GM23338 (cell line): Measurements from ENCODE around the gene SCRT2. TPM values are rescaled to one million over a fixed set of nuclear protein-coding genes. Genes with fewer than 3 reads are reported as not detected.

Source experiments
- ATAC-seq: fragments of 200-7000 bp; cut with Tn5 transposase; 3 replicates; pipeline ENCODE4 v1.9.1; 2020
- DNase-seq: peaks from one replicate; pipeline ENCODE4 v3.0.0-alpha.2; 2015; ENCODE audit warnings: low spot score
- H2AFZ ChIP-seq: fragments of 200-600 bp; sonication (generic); 2 replicates; pipeline ENCODE4 v1.8.0; 2016; ENCODE audit warnings: antibody characterized with exemption, mild to moderate bottlenecking, moderate library complexity
- H3F3A ChIP-seq: fragments of 200-600 bp; sonication (generic); replicated peaks from 2 replicates; pipeline ENCODE4 v1.8.0; 2017; ENCODE audit warnings: antibody characterized with exemption, mixed run types, low read depth
- H3K27ac ChIP-seq: fragments of 200-600 bp; sonication (generic); 2 replicates; pipeline ENCODE4 v1.6.1; 2016; ENCODE audit warnings: low read depth
- H3K27me3 ChIP-seq: fragments of 200-600 bp; sonication (generic); 2 replicates; pipeline ENCODE4 v1.8.0; 2016; ENCODE audit warnings: mild to moderate bottlenecking, mixed run types, moderate library complexity; ENCODE audit not compliant: insufficient read depth
- H3K36me3 ChIP-seq: fragments of 200-600 bp; sonication (generic); 2 replicates; pipeline ENCODE4 v1.8.0; 2016; ENCODE audit warnings: mild to moderate bottlenecking; ENCODE audit not compliant: insufficient read depth
- H3K4me1 ChIP-seq: fragments of 200-600 bp; sonication (generic); 2 replicates; pipeline ENCODE4 v1.8.0; 2016; ENCODE audit warnings: mild to moderate bottlenecking, moderate library complexity; ENCODE audit not compliant: insufficient read depth
- H3K4me2 ChIP-seq: fragments of 200-600 bp; sonication (generic); 2 replicates; pipeline ENCODE4 v1.7.1; 2017; ENCODE audit warnings: mixed run types
- H3K4me3 ChIP-seq: fragments of 200-600 bp; sonication (generic); 2 replicates; pipeline ENCODE4 v1.6.1; 2016; ENCODE audit warnings: mixed run types
- H3K79me2 ChIP-seq: fragments of 200-600 bp; sonication (generic); replicated peaks from 2 replicates; pipeline ENCODE4 v1.8.0; 2017; ENCODE audit warnings: mild to moderate bottlenecking; ENCODE audit not compliant: insufficient read depth
- H3K9me2 ChIP-seq: fragments of 200-600 bp; sonication (generic); 2 replicates; pipeline ENCODE4 v1.8.0; 2017; ENCODE audit not compliant: insufficient read depth
- H4K20me1 ChIP-seq: fragments of 200-600 bp; sonication (generic); replicated peaks from 2 replicates; pipeline ENCODE4 v1.8.0; 2017; ENCODE audit warnings: mild to moderate bottlenecking; ENCODE audit not compliant: insufficient read depth
- H3K27ac Mint-ChIP-seq: 2 replicates; pipeline ENCODE4 v1.8.0; 2020; ENCODE audit warnings: inconsistent platforms, mild to moderate bottlenecking, moderate library complexity, mixed read lengths
- H3K27me3 Mint-ChIP-seq: 3 replicates; pipeline ENCODE4 v1.8.0; 2022; ENCODE audit warnings: low read depth, mild to moderate bottlenecking, moderate library complexity, mixed read lengths, inconsistent platforms; ENCODE audit not compliant: insufficient read depth, poor library complexity
- H3K36me3 Mint-ChIP-seq: 3 replicates; pipeline ENCODE4 v1.8.0; 2021; ENCODE audit warnings: low read depth, mild to moderate bottlenecking, inconsistent platforms, moderate library complexity, mixed read lengths
- H3K4me1 Mint-ChIP-seq: 3 replicates; pipeline ENCODE4 v1.8.0; 2020; ENCODE audit warnings: mild to moderate bottlenecking, inconsistent platforms, mixed read lengths
- H3K4me3 Mint-ChIP-seq: 3 replicates; pipeline ENCODE4 v1.8.0; 2021; ENCODE audit warnings: moderate library complexity, mild to moderate bottlenecking, inconsistent platforms, mixed read lengths
- H3K9me3 Mint-ChIP-seq: 3 replicates; pipeline ENCODE4 v1.8.0; 2020; ENCODE audit warnings: moderate library complexity, mild to moderate bottlenecking, inconsistent platforms, mixed read lengths
- CREB1 ChIP-seq: fragments of 250-450 bp; sonication (Bioruptor Pico); IDR thresholded peaks from 2 replicates; pipeline ENCODE4 v1.5.0; 2020; ENCODE audit warnings: low read depth, mild to moderate bottlenecking, moderate library complexity
- EZH2 ChIP-seq: fragments of 200-600 bp; sonication (generic); IDR thresholded peaks from one replicate; pipeline ENCODE4 v1.8.0; 2017; ENCODE audit warnings: antibody characterized with exemption, mild to moderate bottlenecking, low read depth; ENCODE audit not compliant: unreplicated experiment
- EZH2phosphoT487 ChIP-seq: fragments of 200-600 bp; sonication (generic); IDR thresholded peaks from one replicate; pipeline ENCODE4 v1.8.1; 2018; ENCODE audit warnings: antibody characterized with exemption; ENCODE audit not compliant: unreplicated experiment
- JUNB ChIP-seq: IDR thresholded peaks from one replicate; pipeline ENCODE4 v1.6.1; 2016; ENCODE audit warnings: antibody characterized with exemption; ENCODE audit not compliant: unreplicated experiment
- NANOG ChIP-seq: IDR thresholded peaks from 2 replicates; pipeline ENCODE4 v1.6.1; 2016; ENCODE audit warnings: antibody characterized with exemption, borderline replicate concordance
- POLR2AphosphoS5 ChIP-seq: IDR thresholded peaks from 2 replicates; pipeline ENCODE4 v1.6.1; 2016; ENCODE audit warnings: antibody characterized with exemption, low read depth
- STAT1 ChIP-seq: IDR thresholded peaks from one replicate; pipeline ENCODE4 v1.6.1; 2016; ENCODE audit warnings: antibody characterized with exemption; ENCODE audit not compliant: unreplicated experiment
- ZNF114 ChIP-seq: fragments of 250-450 bp; sonication (Bioruptor Pico); IDR thresholded peaks from 2 replicates; pipeline ENCODE4 v1.5.0; 2020; ENCODE audit warnings: mild to moderate bottlenecking, moderate library complexity
- ZNF331 ChIP-seq: fragments of 250-450 bp; sonication (Bioruptor Pico); IDR thresholded peaks from 2 replicates; pipeline ENCODE4 v1.5.0; 2020; ENCODE audit warnings: low read depth, mild to moderate bottlenecking, moderate library complexity
- polyA plus RNA-seq: library from polyadenylated mRNA; unstranded; fragments of >200 nt; fragmentation: Nextera tagmentation; extraction: Ambion mirVana; gene quantifications from 2 replicates; pipeline ENCODE4 v1.2.1, GENCODE V29; 2016
- total RNA-seq: library from RNA; depleted of rRNA; stranded (reverse); fragments of >200 nt; shearing (Covaris generic); gene quantifications from 2 replicates; pipeline ENCODE4 v1.2.3, GENCODE V29; 2014
- TF ChIP-seq, protein P1 (sequence below): IDR thresholded peaks from one replicate; pipeline ENCODE4 v1.6.1; 2018; ENCODE audit warnings: antibody characterized with exemption; ENCODE audit not compliant: unreplicated experiment
- TF ChIP-seq, protein P2 (sequence below): fragments of 250-450 bp; sonication (Bioruptor Pico); IDR thresholded peaks from 2 replicates; pipeline ENCODE4 v1.5.0; 2020; ENCODE audit warnings: mild to moderate bottlenecking, moderate library complexity
- TF ChIP-seq, protein P3 (sequence below), 2 experiments: fragments of 200-600 bp in 1 of 2; sonication (generic) in 1 of 2; conservative IDR thresholded peaks; 2 replicates each; pipeline versions ENCODE4 v1.5.1 to v1.6.1; 2016 to 2017; ENCODE audit warnings: antibody characterized with exemption in 2 of 2, low read depth in 2 of 2, mild to moderate bottlenecking in 2 of 2, moderate library complexity in 1 of 2
- TF ChIP-seq, protein P4 (sequence below): IDR thresholded peaks from 2 replicates; pipeline ENCODE4 v1.6.1; 2016; ENCODE audit warnings: antibody characterized with exemption

The SCRT2 gene
- total and polyA plus RNA-seq, 2 experiments from 2014 or later, result 0.31 TPM; not detected in 1

DNA sequence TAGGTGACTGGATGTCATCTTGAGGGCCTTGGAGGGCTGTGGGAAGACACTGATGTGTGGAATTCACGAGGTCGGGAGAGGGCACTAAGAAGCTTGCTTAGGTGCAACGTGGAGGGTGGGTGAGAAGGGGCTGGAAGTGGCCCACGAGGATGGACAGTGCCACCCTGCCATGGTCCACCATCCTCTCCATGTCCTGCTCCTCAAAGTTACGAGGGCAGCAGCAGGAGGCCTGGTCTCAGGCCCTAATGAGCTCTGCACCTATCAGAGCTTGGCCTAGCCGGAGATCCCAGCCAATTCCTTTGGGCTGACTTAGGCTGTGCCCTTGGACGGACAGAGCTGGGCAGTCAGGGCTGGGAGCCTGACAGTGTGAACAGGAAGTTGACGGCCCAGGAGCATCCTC is 27.8 kb upstream of the SCRT2 start:
- peaks cover 8% of the 10 kb centered on the region for H3K27me3 Mint-ChIP-seq
- H3K36me3 Mint-ChIP-seq, result 0 out of 3 replicates have a peak, but pooled peaks cover 6% of the 10 kb centered on the region
- ATAC-seq (no peak), DNase-seq (no peak)
- Histone ChIP-seq H3K27me3 (peaks cover 8% of the 10 kb centered on the region), H2AFZ (no peak overlapping the region), H3F3A (no peaks in the 10 kb centered on the region), H3K4me3 (no peak overlapping the region), H3K79me2 (no peaks in the 10 kb centered on the region), H3K27ac (no peak overlapping the region), H3K4me1 (peaks cover 21% of the 10 kb centered on the region), H3K36me3 (no peaks in the 10 kb centered on the region), H4K20me1 (no peaks in the 10 kb centered on the region), H3K4me2 (no peak overlapping the region), H3K9me2 (no peaks in the 10 kb centered on the region)
- H3K27ac Mint-ChIP-seq, result no peak overlapping the region
- H3K4me1 Mint-ChIP-seq, result peaks cover 33% of the 10 kb centered on the region
- peaks cover 9% of the 10 kb centered on the region for H3K9me3 Mint-ChIP-seq
- no peak for TF ChIP-seq EZH2phosphoT487
- TF ChIP-seq, protein P1, sequence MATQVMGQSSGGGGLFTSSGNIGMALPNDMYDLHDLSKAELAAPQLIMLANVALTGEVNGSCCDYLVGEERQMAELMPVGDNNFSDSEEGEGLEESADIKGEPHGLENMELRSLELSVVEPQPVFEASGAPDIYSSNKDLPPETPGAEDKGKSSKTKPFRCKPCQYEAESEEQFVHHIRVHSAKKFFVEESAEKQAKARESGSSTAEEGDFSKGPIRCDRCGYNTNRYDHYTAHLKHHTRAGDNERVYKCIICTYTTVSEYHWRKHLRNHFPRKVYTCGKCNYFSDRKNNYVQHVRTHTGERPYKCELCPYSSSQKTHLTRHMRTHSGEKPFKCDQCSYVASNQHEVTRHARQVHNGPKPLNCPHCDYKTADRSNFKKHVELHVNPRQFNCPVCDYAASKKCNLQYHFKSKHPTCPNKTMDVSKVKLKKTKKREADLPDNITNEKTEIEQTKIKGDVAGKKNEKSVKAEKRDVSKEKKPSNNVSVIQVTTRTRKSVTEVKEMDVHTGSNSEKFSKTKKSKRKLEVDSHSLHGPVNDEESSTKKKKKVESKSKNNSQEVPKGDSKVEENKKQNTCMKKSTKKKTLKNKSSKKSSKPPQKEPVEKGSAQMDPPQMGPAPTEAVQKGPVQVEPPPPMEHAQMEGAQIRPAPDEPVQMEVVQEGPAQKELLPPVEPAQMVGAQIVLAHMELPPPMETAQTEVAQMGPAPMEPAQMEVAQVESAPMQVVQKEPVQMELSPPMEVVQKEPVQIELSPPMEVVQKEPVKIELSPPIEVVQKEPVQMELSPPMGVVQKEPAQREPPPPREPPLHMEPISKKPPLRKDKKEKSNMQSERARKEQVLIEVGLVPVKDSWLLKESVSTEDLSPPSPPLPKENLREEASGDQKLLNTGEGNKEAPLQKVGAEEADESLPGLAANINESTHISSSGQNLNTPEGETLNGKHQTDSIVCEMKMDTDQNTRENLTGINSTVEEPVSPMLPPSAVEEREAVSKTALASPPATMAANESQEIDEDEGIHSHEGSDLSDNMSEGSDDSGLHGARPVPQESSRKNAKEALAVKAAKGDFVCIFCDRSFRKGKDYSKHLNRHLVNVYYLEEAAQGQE, result no peak
- TF ChIP-seq, protein P2, sequence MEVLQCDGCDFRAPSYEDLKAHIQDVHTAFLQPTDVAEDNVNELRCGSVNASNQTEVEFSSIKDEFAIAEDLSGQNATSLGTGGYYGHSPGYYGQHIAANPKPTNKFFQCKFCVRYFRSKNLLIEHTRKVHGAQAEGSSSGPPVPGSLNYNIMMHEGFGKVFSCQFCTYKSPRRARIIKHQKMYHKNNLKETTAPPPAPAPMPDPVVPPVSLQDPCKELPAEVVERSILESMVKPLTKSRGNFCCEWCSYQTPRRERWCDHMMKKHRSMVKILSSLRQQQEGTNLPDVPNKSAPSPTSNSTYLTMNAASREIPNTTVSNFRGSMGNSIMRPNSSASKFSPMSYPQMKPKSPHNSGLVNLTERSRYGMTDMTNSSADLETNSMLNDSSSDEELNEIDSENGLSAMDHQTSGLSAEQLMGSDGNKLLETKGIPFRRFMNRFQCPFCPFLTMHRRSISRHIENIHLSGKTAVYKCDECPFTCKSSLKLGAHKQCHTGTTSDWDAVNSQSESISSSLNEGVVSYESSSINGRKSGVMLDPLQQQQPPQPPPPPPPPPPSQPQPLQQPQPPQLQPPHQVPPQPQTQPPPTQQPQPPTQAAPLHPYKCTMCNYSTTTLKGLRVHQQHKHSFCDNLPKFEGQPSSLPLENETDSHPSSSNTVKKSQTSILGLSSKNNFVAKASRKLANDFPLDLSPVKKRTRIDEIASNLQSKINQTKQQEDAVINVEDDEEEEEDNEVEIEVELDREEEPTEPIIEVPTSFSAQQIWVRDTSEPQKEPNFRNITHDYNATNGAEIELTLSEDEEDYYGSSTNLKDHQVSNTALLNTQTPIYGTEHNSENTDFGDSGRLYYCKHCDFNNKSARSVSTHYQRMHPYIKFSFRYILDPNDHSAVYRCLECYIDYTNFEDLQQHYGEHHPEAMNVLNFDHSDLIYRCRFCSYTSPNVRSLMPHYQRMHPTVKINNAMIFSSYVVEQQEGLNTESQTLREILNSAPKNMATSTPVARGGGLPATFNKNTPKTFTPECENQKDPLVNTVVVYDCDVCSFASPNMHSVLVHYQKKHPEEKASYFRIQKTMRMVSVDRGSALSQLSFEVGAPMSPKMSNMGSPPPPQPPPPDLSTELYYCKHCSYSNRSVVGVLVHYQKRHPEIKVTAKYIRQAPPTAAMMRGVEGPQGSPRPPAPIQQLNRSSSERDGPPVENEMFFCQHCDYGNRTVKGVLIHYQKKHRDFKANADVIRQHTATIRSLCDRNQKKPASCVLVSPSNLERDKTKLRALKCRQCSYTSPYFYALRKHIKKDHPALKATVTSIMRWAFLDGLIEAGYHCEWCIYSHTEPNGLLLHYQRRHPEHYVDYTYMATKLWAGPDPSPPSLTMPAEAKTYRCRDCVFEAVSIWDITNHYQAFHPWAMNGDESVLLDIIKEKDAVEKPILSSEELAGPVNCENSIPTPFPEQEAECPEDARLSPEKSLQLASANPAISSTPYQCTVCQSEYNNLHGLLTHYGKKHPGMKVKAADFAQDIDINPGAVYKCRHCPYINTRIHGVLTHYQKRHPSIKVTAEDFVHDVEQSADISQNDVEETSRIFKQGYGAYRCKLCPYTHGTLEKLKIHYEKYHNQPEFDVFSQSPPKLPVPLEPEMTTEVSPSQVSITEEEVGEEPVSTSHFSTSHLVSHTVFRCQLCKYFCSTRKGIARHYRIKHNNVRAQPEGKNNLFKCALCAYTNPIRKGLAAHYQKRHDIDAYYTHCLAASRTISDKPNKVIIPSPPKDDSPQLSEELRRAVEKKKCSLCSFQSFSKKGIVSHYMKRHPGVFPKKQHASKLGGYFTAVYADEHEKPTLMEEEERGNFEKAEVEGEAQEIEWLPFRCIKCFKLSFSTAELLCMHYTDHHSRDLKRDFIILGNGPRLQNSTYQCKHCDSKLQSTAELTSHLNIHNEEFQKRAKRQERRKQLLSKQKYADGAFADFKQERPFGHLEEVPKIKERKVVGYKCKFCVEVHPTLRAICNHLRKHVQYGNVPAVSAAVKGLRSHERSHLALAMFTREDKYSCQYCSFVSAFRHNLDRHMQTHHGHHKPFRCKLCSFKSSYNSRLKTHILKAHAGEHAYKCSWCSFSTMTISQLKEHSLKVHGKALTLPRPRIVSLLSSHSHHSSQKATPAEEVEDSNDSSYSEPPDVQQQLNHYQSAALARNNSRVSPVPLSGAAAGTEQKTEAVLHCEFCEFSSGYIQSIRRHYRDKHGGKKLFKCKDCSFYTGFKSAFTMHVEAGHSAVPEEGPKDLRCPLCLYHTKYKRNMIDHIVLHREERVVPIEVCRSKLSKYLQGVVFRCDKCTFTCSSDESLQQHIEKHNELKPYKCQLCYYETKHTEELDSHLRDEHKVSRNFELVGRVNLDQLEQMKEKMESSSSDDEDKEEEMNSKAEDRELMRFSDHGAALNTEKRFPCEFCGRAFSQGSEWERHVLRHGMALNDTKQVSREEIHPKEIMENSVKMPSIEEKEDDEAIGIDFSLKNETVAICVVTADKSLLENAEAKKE (CRISPR knock-in tag), result no peak
- TF ChIP-seq ZNF331 (CRISPR knock-in tag), result no peak
- TF ChIP-seq NANOG, result no peak
- TF ChIP-seq, protein P3, sequence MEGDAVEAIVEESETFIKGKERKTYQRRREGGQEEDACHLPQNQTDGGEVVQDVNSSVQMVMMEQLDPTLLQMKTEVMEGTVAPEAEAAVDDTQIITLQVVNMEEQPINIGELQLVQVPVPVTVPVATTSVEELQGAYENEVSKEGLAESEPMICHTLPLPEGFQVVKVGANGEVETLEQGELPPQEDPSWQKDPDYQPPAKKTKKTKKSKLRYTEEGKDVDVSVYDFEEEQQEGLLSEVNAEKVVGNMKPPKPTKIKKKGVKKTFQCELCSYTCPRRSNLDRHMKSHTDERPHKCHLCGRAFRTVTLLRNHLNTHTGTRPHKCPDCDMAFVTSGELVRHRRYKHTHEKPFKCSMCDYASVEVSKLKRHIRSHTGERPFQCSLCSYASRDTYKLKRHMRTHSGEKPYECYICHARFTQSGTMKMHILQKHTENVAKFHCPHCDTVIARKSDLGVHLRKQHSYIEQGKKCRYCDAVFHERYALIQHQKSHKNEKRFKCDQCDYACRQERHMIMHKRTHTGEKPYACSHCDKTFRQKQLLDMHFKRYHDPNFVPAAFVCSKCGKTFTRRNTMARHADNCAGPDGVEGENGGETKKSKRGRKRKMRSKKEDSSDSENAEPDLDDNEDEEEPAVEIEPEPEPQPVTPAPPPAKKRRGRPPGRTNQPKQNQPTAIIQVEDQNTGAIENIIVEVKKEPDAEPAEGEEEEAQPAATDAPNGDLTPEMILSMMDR (conservative IDR thresholded peaks at IDR 0.05; ENCODE audit: low read depth in 2 of 2), result no peak
- no peak for TF ChIP-seq ZNF114
- TF ChIP-seq EZH2, result no peak
- TF ChIP-seq, protein P4, sequence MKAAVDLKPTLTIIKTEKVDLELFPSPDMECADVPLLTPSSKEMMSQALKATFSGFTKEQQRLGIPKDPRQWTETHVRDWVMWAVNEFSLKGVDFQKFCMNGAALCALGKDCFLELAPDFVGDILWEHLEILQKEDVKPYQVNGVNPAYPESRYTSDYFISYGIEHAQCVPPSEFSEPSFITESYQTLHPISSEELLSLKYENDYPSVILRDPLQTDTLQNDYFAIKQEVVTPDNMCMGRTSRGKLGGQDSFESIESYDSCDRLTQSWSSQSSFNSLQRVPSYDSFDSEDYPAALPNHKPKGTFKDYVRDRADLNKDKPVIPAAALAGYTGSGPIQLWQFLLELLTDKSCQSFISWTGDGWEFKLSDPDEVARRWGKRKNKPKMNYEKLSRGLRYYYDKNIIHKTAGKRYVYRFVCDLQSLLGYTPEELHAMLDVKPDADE, result no peak
- TF ChIP-seq POLR2AphosphoS5, result no peak
- TF ChIP-seq JUNB, result no peak
- TF ChIP-seq STAT1, result no peak
- TF ChIP-seq CREB1 (CRISPR knock-in tag), result no peak
- H3K4me3 Mint-ChIP-seq, result no peak overlapping the region
